Measurements from ENCODE around the gene FBXO22.

DNA sequence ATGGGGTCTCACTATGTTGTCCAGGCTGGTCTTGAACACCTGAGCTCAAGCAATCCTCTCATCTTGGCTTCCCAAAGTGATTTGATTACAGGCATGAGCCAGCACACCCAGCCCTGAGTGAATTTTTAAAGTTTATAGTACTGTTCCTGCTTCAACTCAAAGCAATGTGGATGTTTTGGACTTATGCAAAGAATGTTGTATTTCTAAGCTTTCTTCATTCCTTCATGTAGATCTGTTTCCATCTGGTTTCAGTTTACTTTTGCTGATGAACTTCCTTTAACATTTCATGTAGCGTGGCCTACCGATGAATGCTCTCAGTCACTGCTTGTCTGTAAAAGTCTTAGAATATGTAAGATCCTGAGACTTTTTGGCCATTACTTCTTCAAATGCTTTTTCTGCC, 85.4 kb downstream of the FBXO22 start:
- TF ChIP-seq, protein P1, sequence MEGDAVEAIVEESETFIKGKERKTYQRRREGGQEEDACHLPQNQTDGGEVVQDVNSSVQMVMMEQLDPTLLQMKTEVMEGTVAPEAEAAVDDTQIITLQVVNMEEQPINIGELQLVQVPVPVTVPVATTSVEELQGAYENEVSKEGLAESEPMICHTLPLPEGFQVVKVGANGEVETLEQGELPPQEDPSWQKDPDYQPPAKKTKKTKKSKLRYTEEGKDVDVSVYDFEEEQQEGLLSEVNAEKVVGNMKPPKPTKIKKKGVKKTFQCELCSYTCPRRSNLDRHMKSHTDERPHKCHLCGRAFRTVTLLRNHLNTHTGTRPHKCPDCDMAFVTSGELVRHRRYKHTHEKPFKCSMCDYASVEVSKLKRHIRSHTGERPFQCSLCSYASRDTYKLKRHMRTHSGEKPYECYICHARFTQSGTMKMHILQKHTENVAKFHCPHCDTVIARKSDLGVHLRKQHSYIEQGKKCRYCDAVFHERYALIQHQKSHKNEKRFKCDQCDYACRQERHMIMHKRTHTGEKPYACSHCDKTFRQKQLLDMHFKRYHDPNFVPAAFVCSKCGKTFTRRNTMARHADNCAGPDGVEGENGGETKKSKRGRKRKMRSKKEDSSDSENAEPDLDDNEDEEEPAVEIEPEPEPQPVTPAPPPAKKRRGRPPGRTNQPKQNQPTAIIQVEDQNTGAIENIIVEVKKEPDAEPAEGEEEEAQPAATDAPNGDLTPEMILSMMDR (IDR thresholded peaks at IDR 0.05; ENCODE audit: poor library complexity): no peak
- TF ChIP-seq EZH2 (IDR thresholded peaks at IDR 0.05; ENCODE audit: borderline replicate concordance): no peak

All from hepatocyte (in vitro differentiated cells).